ENCODE measurements around the gene IRAK1BP1.
A peak's percentile ranks its signal among the peaks of the same experiment; 100 is the strongest.
"Not testable (repeated sequence)": the region's sequence is repeated elsewhere in the genome, so short reads cannot be mapped to it uniquely, and the experiment has no call there.

IRAK1BP1 gene, protein sequence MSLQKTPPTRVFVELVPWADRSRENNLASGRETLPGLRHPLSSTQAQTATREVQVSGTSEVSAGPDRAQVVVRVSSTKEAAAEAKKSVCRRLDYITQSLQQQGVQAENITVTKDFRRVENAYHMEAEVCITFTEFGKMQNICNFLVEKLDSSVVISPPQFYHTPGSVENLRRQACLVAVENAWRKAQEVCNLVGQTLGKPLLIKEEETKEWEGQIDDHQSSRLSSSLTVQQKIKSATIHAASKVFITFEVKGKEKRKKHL

DNA sequence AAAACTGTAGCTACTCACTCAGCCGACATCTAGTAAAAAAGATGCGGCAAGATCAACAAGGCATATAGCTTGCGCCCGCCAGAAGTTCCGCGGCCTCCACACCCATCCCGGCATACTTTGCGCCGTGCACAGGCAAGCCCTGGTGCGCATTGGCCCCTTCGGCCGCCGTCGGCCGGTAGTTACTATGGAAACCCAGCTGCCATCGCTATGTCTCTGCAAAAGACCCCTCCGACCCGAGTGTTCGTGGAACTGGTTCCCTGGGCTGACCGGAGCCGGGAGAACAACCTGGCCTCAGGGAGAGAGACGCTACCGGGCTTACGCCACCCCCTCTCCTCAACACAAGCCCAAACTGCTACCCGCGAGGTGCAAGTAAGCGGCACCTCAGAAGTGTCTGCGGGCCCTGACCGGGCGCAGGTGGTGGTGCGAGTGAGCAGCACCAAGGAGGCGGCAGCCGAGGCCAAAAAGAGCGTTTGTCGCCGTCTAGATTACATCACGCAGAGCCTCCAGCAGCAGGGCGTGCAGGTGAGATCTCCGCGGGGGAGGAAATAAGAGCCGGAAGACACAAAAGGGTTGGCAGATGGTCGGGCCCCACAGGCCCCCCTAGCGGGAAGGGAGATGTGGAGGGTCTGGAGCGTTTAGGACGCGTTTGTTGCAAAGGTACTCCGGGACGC is at the start of gene IRAK1BP1:
Gene IRAK1BP1, plus strand, starts transcription at position 182 of the 671 bp plus-strand sequence. Its CDS starts 26 bp downstream, at position 208.
- peak; percentile 93 for DNase-seq

GRCh38 chr6:78824045-78824444 is 43.3 kb upstream of the IRAK1BP1 start:
- no peak for DNase-seq

DNA sequence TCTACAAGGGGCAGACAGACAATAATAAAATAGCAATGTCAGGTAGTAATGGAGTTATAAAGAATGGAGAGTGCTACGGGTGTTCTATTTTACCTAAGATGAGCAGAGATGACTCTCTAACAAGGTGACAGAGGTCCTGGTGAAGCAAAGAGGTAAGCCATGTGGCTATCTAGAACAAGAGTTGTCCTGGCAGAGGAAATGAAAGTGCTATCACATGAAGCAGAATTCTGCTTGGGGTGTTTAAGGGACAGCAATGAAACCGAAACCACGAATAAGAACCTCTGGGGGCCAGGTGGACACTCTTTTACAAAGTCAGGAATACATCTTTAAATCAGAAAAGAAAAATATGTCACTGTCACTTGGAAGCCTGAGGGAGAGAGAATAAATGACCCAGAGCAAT is 37.9 kb upstream of the IRAK1BP1 start:
- no peak for DNase-seq

GRCh38 chr6:78830805-78831204 is 36.5 kb upstream of the IRAK1BP1 start:
- no peak for DNase-seq

- DNase-seq: no peak
Measured at GRCh38 chr6:78831492-78831891, 35.9 kb upstream of the IRAK1BP1 start.

GRCh38 chr6:78832091-78832808 is 35.1 kb upstream of the IRAK1BP1 start:
- DNase-seq: no peak

DNA sequence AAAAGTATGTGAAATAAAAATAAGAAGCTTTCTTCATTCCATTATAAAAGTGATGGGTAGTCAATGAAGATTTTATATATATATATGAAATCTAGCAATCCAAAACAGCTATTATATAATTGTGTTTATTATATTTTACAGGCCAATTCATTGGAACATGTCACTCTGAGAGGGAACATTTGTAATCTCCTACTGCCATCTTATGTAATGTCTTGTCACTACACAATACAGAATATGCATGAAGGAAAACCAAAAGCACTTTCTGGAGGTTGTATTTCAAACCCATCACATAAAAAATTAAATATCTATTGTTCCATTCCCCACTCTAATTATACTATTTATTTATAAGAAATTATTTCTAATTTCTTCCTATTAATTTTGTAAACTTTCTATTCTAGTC is 31.5 kb upstream of the IRAK1BP1 start:
- no peak for DNase-seq

- no peak for DNase-seq
Measured at GRCh38 chr6:78836598-78836997, 30.8 kb upstream of the IRAK1BP1 start.

GRCh38 chr6:78841111-78841510 is 26.2 kb upstream of the IRAK1BP1 start:
- DNase-seq: no peak

- no peak for DNase-seq
Measured at GRCh38 chr6:78842953-78843352, 24.4 kb upstream of the IRAK1BP1 start.

DNA sequence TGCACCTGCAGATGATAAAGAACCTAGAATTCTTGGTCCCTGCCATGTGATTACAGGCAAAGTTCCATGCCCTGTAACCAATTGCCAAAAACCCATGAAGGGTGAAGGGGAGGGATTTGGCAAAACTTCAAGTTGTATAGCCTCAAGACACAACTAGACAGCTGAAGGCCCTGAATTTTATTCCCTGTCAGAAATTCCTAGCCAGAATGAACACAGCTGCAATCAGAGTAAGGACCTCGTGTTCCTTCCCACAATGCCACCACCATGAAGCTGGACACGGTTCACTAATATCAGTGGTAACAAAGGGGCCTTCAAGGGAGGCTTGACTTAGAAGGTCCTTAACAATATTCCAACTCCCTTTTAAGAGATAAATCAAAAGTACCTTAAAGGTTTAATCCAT is 22.5 kb upstream of the IRAK1BP1 start:
- no peak for DNase-seq

DNA sequence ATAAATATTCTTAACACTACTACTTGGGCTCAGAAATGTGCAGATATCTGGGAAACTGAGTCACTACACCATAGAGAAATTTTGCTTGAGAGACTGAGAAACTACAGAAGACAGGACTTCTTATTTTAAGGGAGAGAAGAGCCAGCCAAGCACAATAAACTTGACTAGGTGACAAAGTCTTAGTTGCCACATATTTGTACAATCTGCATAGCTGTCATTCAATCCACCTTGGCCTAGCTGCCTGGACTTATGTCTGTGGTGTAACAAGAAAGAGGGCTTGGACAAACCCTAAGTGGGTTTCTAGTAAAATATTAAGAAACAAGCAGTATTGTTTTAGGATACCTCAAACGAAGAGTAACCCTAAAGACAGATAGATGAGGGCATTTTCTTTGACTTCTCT is 21.8 kb upstream of the IRAK1BP1 start:
- DNase-seq: no peak

DNA sequence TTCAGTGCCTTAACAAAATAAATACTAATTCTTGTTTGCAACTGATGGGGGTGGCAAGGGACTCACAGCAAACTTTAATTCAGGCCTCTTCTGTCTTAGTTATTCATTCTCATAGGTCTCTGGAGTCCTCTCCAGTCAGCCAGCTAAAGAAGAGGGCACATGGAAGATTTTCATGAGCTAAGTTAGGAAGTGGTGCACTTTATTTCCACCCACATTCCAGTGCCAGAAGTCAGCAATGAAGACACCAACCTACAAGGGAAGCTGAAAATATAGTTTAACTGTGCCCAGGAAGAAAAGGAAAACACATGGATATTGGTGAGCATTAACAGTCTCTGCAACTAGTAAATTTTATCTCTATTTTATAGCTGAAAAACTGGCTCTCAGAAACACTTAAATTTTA is 16.7 kb upstream of the IRAK1BP1 start:
- no peak for DNase-seq

- no peak for DNase-seq
Measured at GRCh38 chr6:78851156-78851555, 16.2 kb upstream of the IRAK1BP1 start.

DNA sequence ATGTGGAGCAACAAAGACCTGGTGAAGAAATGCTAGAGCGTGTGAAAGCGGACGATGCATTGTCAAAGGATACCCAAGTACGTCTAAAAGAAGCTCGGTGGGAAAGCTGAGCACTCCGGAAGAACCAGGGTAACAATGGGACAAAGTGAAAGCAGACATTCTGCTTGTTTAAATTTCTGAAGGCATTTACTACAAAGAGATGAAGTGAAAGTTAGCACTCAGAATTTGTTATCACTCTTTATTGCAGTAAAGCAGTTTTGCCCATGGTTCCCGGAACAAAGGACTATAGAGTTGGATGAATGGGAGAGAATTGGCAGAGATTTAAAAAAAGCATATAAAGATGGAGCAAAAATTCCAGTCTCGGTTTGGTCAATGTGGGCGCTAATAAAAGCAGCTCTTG is 12.8 kb upstream of the IRAK1BP1 start:
- DNase-seq: no peak

- DNase-seq: not testable (repeated sequence)
Measured at GRCh38 chr6:78858339-78858938, 8.9 kb upstream of the IRAK1BP1 start.

GRCh38 chr6:78861509-78861908 is 5.8 kb upstream of the IRAK1BP1 start:
- DNase-seq: no peak

GRCh38 chr6:78863576-78863975 is 3.8 kb upstream of the IRAK1BP1 start:
- no peak for DNase-seq

DNA sequence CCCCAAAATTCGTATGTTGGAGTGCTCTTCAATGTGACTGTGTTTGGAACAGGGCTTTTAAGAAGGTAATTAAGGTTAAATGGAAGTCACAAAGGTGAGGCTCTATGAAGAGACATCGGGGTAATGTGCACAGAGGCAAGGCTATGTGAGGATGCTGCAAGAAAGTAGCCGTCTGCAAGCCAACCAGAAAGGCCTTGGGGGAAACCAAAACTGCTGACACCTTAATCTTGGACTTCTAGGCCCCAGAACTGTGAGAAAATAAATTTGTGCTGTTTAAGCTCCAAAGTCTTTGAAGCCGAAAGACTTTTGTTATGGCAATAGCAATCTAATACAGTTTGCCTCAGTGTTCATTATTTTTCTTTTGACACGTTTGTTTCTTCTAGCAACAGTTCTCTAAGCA is 2.4 kb upstream of the IRAK1BP1 start:
- DNase-seq: no peak

DNA sequence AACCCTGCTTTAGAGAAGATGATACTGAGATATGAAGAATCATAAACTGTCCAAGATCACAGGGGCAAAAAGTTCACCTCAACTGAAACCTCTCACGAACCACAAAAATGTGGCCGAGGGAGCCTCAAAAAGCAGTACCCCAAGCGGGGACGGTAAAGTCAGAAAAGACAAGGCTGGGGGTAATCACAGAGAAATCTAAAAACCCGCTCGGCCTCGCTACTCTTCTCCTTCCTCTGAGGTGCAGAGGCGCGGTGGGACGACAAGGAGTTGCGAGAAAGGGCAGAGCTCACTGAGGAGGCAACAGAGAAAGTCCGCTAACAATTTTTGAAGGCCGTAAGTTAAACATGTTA is 356 bp upstream of the IRAK1BP1 start:
- DNase-seq: no peak

DNA sequence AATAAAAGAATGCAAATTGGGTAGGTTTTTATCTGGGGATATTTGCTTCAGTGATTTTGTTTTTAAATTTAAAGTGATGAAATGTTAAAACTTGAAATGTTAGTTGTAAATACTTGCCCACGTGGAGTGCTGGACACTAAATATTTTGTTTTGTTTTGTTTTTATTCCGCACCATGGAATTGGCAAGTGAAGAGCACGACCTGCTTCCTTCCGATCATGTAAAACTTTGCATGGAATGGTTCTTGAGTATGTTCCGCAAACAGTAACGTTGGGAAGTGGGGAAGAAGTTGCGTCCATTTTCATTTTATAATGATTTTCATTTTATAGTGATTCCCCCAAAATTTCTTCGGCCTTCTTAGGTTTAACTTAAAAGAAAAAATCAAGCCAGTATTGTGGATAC is 765 bp downstream of the IRAK1BP1 start:
- no peak for DNase-seq

GRCh38 chr6:78875505-78875904 is 8.2 kb downstream of the IRAK1BP1 start:
- no peak for DNase-seq

GRCh38 chr6:78883651-78884050 is 16.3 kb downstream of the IRAK1BP1 start:
- no peak for DNase-seq

GRCh38 chr6:78889901-78890300 is 22.6 kb downstream of the IRAK1BP1 start:
- not testable (repeated sequence) for DNase-seq
